Neural progenitor cell (in vitro differentiated cells): ENCODE measurements around the gene PGAP3. TPM values are rescaled to one million over a fixed set of nuclear protein-coding genes. Genes with fewer than 3 reads are reported as not detected.
"Not testable (repeated sequence)": the region's sequence is repeated elsewhere in the genome, so short reads cannot be mapped to it uniquely, and the experiment has no call there.

Experiments
- DNase-seq: peaks from one replicate; pipeline ENCODE4 v3.0.0-alpha.2; 2016; ENCODE audit warnings: low spot score
- H2AFZ ChIP-seq: fragments of 200-600 bp; sonication (generic); replicated peaks from 2 replicates; pipeline ENCODE4 v1.6.1; 2016; ENCODE audit warnings: antibody characterized with exemption
- H3F3A ChIP-seq: fragments of 200-600 bp; sonication (generic); 2 replicates; pipeline ENCODE4 v1.6.1; 2016; ENCODE audit warnings: antibody characterized with exemption, low read depth
- H3K27ac ChIP-seq: fragments of 200-600 bp; sonication (generic); 2 replicates; pipeline ENCODE4 v1.5.1; 2016; ENCODE audit warnings: mild to moderate bottlenecking
- H3K27me3 ChIP-seq: fragments of 200-600 bp; sonication (generic); 2 replicates; pipeline ENCODE4 v1.6.1; 2016; ENCODE audit warnings: mild to moderate bottlenecking, moderate library complexity
- H3K36me3 ChIP-seq: fragments of 200-600 bp; sonication (generic); 2 replicates; pipeline ENCODE4 v1.5.1; 2016
- H3K4me1 ChIP-seq: fragments of 200-600 bp; sonication (generic); 2 replicates; pipeline ENCODE4 v1.6.1; 2016; ENCODE audit warnings: mixed run types
- H3K4me2 ChIP-seq: fragments of 200-600 bp; sonication (generic); 2 replicates; pipeline ENCODE4 v1.6.1; 2016
- H3K4me3 ChIP-seq: fragments of 200-600 bp; sonication (generic); 2 replicates; pipeline ENCODE4 v1.5.1; 2016
- H3K79me2 ChIP-seq: fragments of 200-600 bp; sonication (generic); 2 replicates; pipeline ENCODE4 v1.6.1; 2016; ENCODE audit warnings: low read depth
- H3K9ac ChIP-seq: fragments of 200-600 bp; sonication (generic); 2 replicates; pipeline ENCODE4 v1.6.1; 2016
- H3K9me3 ChIP-seq: fragments of 200-600 bp; sonication (generic); 2 replicates; pipeline ENCODE4 v1.5.1; 2016; ENCODE audit warnings: low read depth
- H4K20me1 ChIP-seq: fragments of 200-600 bp; sonication (generic); 2 replicates; pipeline ENCODE4 v1.6.1; 2016; ENCODE audit warnings: low read depth
- H3K27ac Mint-ChIP-seq: 3 replicates; pipeline ENCODE4 v1.8.0; 2021; ENCODE audit warnings: mixed read lengths
- H3K27me3 Mint-ChIP-seq: 2 replicates; pipeline ENCODE4 v1.8.0; 2022; ENCODE audit warnings: low read depth, mild to moderate bottlenecking, inconsistent platforms, moderate library complexity, mixed read lengths; ENCODE audit not compliant: insufficient read depth
- H3K36me3 Mint-ChIP-seq: 3 replicates; pipeline ENCODE4 v1.8.0; 2021; ENCODE audit warnings: mixed read lengths
- H3K4me1 Mint-ChIP-seq: 3 replicates; pipeline ENCODE4 v1.8.0; 2021; ENCODE audit warnings: mixed read lengths
- H3K4me3 Mint-ChIP-seq: 3 replicates; pipeline ENCODE4 v1.8.0; 2021; ENCODE audit warnings: mild to moderate bottlenecking, moderate library complexity, mixed read lengths
- H3K9me3 Mint-ChIP-seq: 3 replicates; pipeline ENCODE4 v1.8.0; 2020; ENCODE audit warnings: mixed read lengths
- CTCF ChIP-seq: fragments of 200-600 bp; sonication (generic); IDR thresholded peaks from 2 replicates; pipeline ENCODE4 v1.5.1; 2017; ENCODE audit warnings: antibody characterized with exemption, mild to moderate bottlenecking
- EZH2 ChIP-seq: fragments of 200-600 bp; sonication (generic); IDR thresholded peaks from 2 replicates; pipeline ENCODE4 v1.6.1; 2017; ENCODE audit warnings: antibody characterized with exemption, mild to moderate bottlenecking, moderate library complexity
- EZH2phosphoT487 ChIP-seq: fragments of 200-600 bp; sonication (generic); IDR thresholded peaks from 2 replicates; pipeline ENCODE4 v1.6.1; 2017; ENCODE audit warnings: antibody characterized with exemption
- total RNA-seq: library from RNA; depleted of rRNA; stranded (reverse); fragments of >200 nt; gene quantifications from 2 replicates; pipeline ENCODE4 v1.2.3, GENCODE V29; 2015; ENCODE audit warnings: low replicate concordance

The PGAP3 gene
- total RNA-seq, 1 donor from 2014 or later, result 6.6 TPM

DNA sequence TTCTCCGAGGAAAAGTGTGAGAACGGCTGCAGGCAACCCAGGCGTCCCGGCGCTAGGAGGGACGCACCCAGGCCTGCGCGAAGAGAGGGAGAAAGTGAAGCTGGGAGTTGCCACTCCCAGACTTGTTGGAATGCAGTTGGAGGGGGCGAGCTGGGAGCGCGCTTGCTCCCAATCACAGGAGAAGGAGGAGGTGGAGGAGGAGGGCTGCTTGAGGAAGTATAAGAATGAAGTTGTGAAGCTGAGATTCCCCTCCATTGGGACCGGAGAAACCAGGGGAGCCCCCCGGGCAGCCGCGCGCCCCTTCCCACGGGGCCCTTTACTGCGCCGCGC lies 11.9 kb upstream of the PGAP3 start, which contains the start of gene ERBB2:
Gene ERBB2, plus strand, starts transcription at position 247 of the 330 bp plus-strand sequence. CDS start 175 bp downstream, outside the sequence.
- Histone ChIP-seq H3K27ac (peak within 1 kb of the TSS; percentile 26), H3K4me1 (peaks cover 63% of the 10 kb centered on the region), H3K4me2 (peak within 1 kb of the TSS; percentile 88)

DNA sequence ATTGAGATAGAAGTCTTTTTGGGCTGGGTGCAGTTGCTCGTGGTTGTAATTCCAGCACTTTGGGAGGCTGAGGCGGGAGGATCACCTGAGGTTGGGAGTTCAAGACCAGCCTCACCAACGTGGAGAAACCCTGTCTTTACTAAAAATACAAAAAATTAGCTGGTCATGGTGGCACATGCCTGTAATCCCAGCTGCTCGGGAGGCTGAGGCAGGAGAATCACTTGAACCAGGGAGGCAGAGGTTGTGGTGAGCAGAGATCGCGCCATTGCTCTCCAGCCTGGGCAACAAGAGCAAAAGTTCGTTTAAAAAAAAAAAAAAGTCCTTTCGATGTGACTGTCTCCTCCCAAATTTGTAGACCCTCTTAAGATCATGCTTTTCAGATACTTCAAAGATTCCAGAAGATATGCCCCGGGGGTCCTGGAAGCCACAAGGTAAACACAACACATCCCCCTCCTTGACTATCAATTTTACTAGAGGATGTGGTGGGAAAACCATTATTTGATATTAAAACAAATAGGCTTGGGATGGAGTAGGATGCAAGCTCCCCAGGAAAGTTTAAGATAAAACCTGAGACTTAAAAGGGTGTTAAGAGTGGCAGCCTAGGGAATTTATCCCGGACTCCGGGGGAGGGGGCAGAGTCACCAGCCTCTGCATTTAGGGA lies 11.4 kb upstream of the PGAP3 start:
- not testable (repeated sequence) for H3K9me3 ChIP-seq, H3K36me3 Mint-ChIP-seq, H3K9me3 Mint-ChIP-seq, H3K27me3 Mint-ChIP-seq, H3K27me3 ChIP-seq, H3K36me3 ChIP-seq, DNase-seq
- H3K4me1 ChIP-seq, result peaks cover 63% of the 10 kb centered on the region
- H3K4me1 Mint-ChIP-seq, result peaks cover 61% of the 10 kb centered on the region
- H3K4me3 ChIP-seq, result peak overlapping the region; percentile 96
- H3K79me2 ChIP-seq, result peaks cover 56% of the 10 kb centered on the region
- H3F3A ChIP-seq, result peaks cover 50% of the 10 kb centered on the region
- peaks cover 35% of the 10 kb centered on the region for H4K20me1 ChIP-seq
- peak overlapping the region; percentile 26 for H3K27ac ChIP-seq
- H2AFZ ChIP-seq, result peak overlapping the region; percentile 46
- peak overlapping the region; percentile 99 for H3K4me3 Mint-ChIP-seq
- peak overlapping the region; percentile 98 for H3K27ac Mint-ChIP-seq
- peak overlapping the region; percentile 80 for H3K9ac ChIP-seq
- H3K4me2 ChIP-seq, result peak overlapping the region; percentile 88

More for the DNA sequence above, 11.9 kb upstream of the PGAP3 start, which contains the start of gene ERBB2:
- TF ChIP-seq EZH2phosphoT487 (no peak), EZH2 (no peak), CTCF (no peak)
- Histone ChIP-seq H3K4me3 (peak within 1 kb of the TSS; percentile 96), H3K9me3 (no peaks in the 10 kb centered on the region), H3K79me2 (peaks cover 61% of the 10 kb centered on the region), H3K9ac (peak within 1 kb of the TSS; percentile 80), H3K27me3 (no peaks in the 10 kb centered on the region), H3F3A (peaks cover 50% of the 10 kb centered on the region), H2AFZ (peak within 1 kb of the TSS; percentile 46), H3K36me3 (no peaks in the 10 kb centered on the region), H4K20me1 (peaks cover 40% of the 10 kb centered on the region)
- DNase-seq, result peak; percentile 85
- H3K27me3 Mint-ChIP-seq, result peaks cover 10% of the 10 kb centered on the region
- H3K4me1 Mint-ChIP-seq, result peaks cover 56% of the 10 kb centered on the region
- H3K36me3 Mint-ChIP-seq, result peaks cover 2% of the 10 kb centered on the region
- peak within 1 kb of the TSS; percentile 99 for H3K4me3 Mint-ChIP-seq
- H3K9me3 Mint-ChIP-seq, result no peaks in the 10 kb centered on the region
- H3K27ac Mint-ChIP-seq, result peak within 1 kb of the TSS; percentile 98

DNA sequence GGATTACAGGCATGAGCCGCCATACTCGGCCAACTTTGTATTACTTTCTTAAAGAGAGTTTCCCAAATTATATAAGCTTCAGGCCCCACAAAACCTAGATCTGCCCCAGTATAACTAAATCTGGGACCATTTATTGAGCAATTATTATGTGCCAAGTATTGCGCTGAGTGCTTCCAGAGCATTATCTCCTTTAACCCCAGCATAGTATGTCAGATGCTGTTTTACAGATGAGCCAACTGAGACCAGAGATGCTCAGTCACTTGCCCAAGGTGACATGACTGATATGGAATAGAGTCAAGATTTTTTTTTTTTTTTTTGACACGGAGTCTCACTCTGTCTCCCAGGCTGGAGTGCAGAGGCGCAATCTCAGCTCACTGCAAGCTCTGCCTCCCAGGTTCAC lies 10.1 kb upstream of the PGAP3 start:
- Histone ChIP-seq H3F3A (peaks cover 48% of the 10 kb centered on the region), H3K79me2 (peaks cover 43% of the 10 kb centered on the region), H3K9me3 (no peaks in the 10 kb centered on the region), H3K27me3 (no peaks in the 10 kb centered on the region), H3K27ac (no peak overlapping the region), H3K4me3 (no peak overlapping the region), H3K36me3 (no peaks in the 10 kb centered on the region), H2AFZ (no peak overlapping the region), H4K20me1 (peaks cover 22% of the 10 kb centered on the region), H3K4me1 (peaks cover 53% of the 10 kb centered on the region), H3K4me2 (no peak overlapping the region), H3K9ac (no peak overlapping the region)
- no peak for TF ChIP-seq EZH2
- TF ChIP-seq EZH2phosphoT487, result no peak
- no peak for TF ChIP-seq CTCF
- Mint-ChIP-seq H3K27ac (no peak overlapping the region), H3K36me3 (peaks cover 2% of the 10 kb centered on the region), H3K4me1 (peaks cover 58% of the 10 kb centered on the region), H3K27me3 (peaks cover 6% of the 10 kb centered on the region), H3K4me3 (no peak overlapping the region), H3K9me3 (no peaks in the 10 kb centered on the region)
- no peak for DNase-seq

DNA sequence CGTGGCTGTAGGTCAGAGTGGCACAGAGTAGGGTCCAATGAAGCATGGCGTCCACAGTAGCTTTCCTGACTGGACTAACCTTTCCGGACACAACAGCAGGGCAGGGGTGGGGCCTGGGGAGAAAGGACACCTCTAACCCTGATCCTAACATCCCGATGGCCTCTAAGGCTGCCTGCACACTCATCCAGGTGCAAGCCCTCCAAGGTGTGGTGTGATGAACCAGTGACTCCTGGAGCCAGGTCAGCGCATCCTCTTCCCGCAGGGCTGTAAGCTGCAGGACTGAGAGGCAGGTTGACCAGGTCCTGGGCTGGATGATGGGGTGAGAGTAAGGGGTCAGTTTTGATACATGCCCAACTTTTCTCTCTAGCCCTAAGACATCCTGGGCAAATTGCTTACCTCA lies 8.9 kb upstream of the PGAP3 start:
- no peak for DNase-seq

More for the DNA sequence above, 8.9 kb upstream of the PGAP3 start:
- Mint-ChIP-seq H3K9me3 (no peaks in the 10 kb centered on the region), H3K27ac (no peak overlapping the region), H3K4me3 (peak overlapping the region; percentile 64), H3K27me3 (peaks cover 5% of the 10 kb centered on the region), H3K4me1 (peaks cover 50% of the 10 kb centered on the region), H3K36me3 (peaks cover 2% of the 10 kb centered on the region)
- TF ChIP-seq CTCF (no peak), EZH2 (no peak), EZH2phosphoT487 (no peak)
- no peak overlapping the region for H2AFZ ChIP-seq
- H3K4me1 ChIP-seq, result peaks cover 41% of the 10 kb centered on the region
- no peak overlapping the region for H3K9ac ChIP-seq
- no peaks in the 10 kb centered on the region for H3K9me3 ChIP-seq
- no peaks in the 10 kb centered on the region for H3K27me3 ChIP-seq
- H3K36me3 ChIP-seq, result no peaks in the 10 kb centered on the region
- peaks cover 45% of the 10 kb centered on the region for H3F3A ChIP-seq
- no peak overlapping the region for H3K4me3 ChIP-seq
- H3K79me2 ChIP-seq, result peaks cover 30% of the 10 kb centered on the region
- H3K4me2 ChIP-seq, result peak overlapping the region; percentile 80
- peaks cover 10% of the 10 kb centered on the region for H4K20me1 ChIP-seq
- H3K27ac ChIP-seq, result no peak overlapping the region
